PC-9 (cell line): Measurements from ENCODE around the gene IGF2R.

ENCODE experiments used
- CTCF ChIP-seq: fragments of 200-600 bp; sonication (generic); conservative IDR thresholded peaks from 2 replicates; pipeline ENCODE4 v1.6.1; 2017; ENCODE audit warnings: mixed run types, antibody characterized with exemption, mild to moderate bottlenecking, moderate library complexity
- EZH2 ChIP-seq: fragments of 200-600 bp; sonication (generic); IDR thresholded peaks from 2 replicates; pipeline ENCODE4 v1.8.0; 2017; ENCODE audit warnings: antibody characterized with exemption, low read depth

DNA sequence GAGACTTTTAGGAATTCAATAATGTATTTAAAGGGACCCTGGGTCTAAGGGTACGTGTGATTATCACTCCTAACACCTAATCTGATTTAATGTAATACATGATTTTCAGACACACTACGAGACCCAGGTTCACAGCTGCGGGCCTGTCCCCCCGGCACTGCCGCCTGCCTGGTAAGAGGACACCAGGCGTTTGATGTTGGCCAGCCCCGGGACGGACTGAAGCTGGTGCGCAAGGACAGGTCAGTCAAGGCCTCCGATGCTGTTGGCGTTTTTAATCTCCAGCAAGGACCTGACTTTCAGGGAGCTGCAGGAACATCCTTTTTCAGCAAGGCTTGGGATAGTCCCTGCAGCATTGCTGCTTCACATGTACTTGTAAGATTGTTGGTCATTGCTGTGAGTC, 58.2 kb downstream of the IGF2R start:
- no peak for TF ChIP-seq CTCF
- TF ChIP-seq EZH2, result no peak
